Measurements from ENCODE around the gene TMEM273. TPM values are rescaled to one million over a fixed set of nuclear protein-coding genes. Genes with fewer than 3 reads are reported as not detected.

The TMEM273 gene
- total RNA-seq, 1 donor = not detected

- DNase-seq (ENCODE audit: insufficient read length, low spot score, missing footprints) = peak; percentile 81
- Histone ChIP-seq H2AFZ (ENCODE audit: low read length) (peak overlapping the region; percentile 64), H3K27ac (ENCODE audit: low read depth, low read length) (peak overlapping the region; percentile 98), H3K36me3 (ENCODE audit: insufficient read depth, low read length) (no peaks in the 10 kb centered on the region), H3K27me3 (ENCODE audit: insufficient read depth, low read length) (peaks cover 3% of the 10 kb centered on the region), H3K79me2 (ENCODE audit: insufficient read depth, low read length) (no peaks in the 10 kb centered on the region), H3K4me1 (ENCODE audit: insufficient read depth, low read length) (peaks cover 34% of the 10 kb centered on the region), H3K4me2 (ENCODE audit: insufficient read depth, low read length) (peak overlapping the region; percentile 71), H3K9me3 (ENCODE audit: low read depth, low read length) (no peaks in the 10 kb centered on the region), H4K20me1 (ENCODE audit: insufficient read depth, low read length) (no peaks in the 10 kb centered on the region), H3K4me3 (ENCODE audit: insufficient read depth, low read length) (peak overlapping the region; percentile 48)
- no peak for TF ChIP-seq CTCF (IDR thresholded peaks at IDR 0.05; ENCODE audit: extremely low read depth, low read depth, low read length)
Observed at GRCh38 chr10:49138361-49138891, 49.8 kb downstream of the TMEM273 start.

- Histone ChIP-seq H3K4me2 (ENCODE audit: insufficient read depth, low read length) (no peak overlapping the region), H3K27me3 (ENCODE audit: insufficient read depth, low read length) (peaks cover 6% of the 10 kb centered on the region), H3K4me1 (ENCODE audit: insufficient read depth, low read length) (peaks cover 34% of the 10 kb centered on the region), H4K20me1 (ENCODE audit: insufficient read depth, low read length) (no peaks in the 10 kb centered on the region), H3K27ac (ENCODE audit: low read depth, low read length) (no peak overlapping the region), H3K9me3 (ENCODE audit: low read depth, low read length) (no peaks in the 10 kb centered on the region), H3K36me3 (ENCODE audit: insufficient read depth, low read length) (no peaks in the 10 kb centered on the region), H3K4me3 (ENCODE audit: insufficient read depth, low read length) (no peak overlapping the region), H3K79me2 (ENCODE audit: insufficient read depth, low read length) (no peaks in the 10 kb centered on the region), H2AFZ (ENCODE audit: low read length) (no peak overlapping the region)
- no peak for TF ChIP-seq CTCF (IDR thresholded peaks at IDR 0.05; ENCODE audit: extremely low read depth, low read depth, low read length)
- no peak for DNase-seq (ENCODE audit: insufficient read length, low spot score, missing footprints)
Observed at GRCh38 chr10:49136525-49136924, 51.7 kb downstream of the TMEM273 start.

DNA sequence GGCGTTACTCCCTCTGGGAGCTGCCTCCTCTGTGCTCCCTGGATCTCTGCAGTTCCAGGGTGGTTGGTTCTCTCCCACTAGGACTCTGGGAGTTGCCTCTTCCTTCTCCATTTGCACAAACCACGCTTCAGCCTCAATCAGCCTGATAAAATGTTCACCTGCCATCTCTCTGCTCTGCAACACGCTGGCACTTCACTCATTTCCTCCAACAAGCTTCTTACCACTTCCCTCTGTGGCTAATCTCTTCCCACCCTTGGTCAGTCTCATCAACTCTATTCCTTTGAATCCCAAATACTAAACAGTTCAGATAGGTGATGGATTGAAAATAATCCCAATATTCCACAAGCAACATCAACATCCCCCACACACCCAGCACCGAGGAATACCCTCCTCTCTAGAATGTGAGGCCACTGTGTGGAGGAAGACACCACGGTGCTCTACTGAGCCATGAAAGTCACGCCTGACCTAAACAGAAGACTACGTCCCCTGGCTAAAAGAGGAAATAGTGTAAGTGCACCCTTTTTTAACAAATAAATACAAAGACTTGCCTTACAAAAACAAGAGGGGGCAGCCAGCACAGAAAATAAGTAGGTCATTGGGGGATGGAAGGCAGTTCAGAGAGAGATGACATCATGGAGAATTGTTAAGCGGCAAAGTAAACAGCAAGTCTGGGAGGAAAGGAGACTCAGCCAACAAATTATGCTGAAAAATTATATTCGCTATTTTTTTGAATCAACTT is 52.4 kb downstream of the TMEM273 start:
- no peaks in the 10 kb centered on the region for H3K79me2 ChIP-seq (ENCODE audit: insufficient read depth, low read length)
- H4K20me1 ChIP-seq (ENCODE audit: insufficient read depth, low read length) = no peaks in the 10 kb centered on the region
- no peaks in the 10 kb centered on the region for H3K36me3 ChIP-seq (ENCODE audit: insufficient read depth, low read length)
- H3K27me3 ChIP-seq (ENCODE audit: insufficient read depth, low read length) = peaks cover 6% of the 10 kb centered on the region
- peak overlapping the region; percentile 25 for H3K4me2 ChIP-seq (ENCODE audit: insufficient read depth, low read length)
- DNase-seq (ENCODE audit: insufficient read length, low spot score, missing footprints) = no peak
- no peak overlapping the region for H2AFZ ChIP-seq (ENCODE audit: low read length)
- no peak overlapping the region for H3K4me3 ChIP-seq (ENCODE audit: insufficient read depth, low read length)
- peaks cover 30% of the 10 kb centered on the region for H3K4me1 ChIP-seq (ENCODE audit: insufficient read depth, low read length)
- H3K9me3 ChIP-seq (ENCODE audit: low read depth, low read length) = no peaks in the 10 kb centered on the region
- no peak for TF ChIP-seq CTCF (IDR thresholded peaks at IDR 0.05; ENCODE audit: extremely low read depth, low read depth, low read length)
- no peak overlapping the region for H3K27ac ChIP-seq (ENCODE audit: low read depth, low read length)

DNA sequence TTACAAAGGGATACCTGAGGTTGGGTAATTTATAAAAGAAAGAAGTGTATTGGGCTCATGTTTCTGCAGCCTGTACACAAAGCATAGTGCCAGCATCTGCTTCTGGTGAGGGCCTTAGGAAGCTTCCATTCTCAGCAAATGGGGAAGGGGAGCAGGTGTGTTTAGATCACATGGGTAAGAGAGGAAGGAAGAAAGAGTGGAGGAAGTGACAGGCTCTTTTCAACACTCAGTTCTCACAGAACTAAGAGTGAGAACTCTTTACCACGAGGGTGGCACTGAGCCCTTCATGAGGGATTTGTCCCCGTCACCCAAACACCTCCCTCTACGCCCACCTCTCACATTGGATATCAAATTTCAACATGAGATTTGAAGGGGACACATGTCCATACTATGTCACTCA is 53.9 kb downstream of the TMEM273 start:
- Histone ChIP-seq H2AFZ (ENCODE audit: low read length) (no peak overlapping the region), H4K20me1 (ENCODE audit: insufficient read depth, low read length) (no peaks in the 10 kb centered on the region), H3K4me1 (ENCODE audit: insufficient read depth, low read length) (peaks cover 16% of the 10 kb centered on the region), H3K27ac (ENCODE audit: low read depth, low read length) (no peak overlapping the region), H3K36me3 (ENCODE audit: insufficient read depth, low read length) (no peaks in the 10 kb centered on the region), H3K79me2 (ENCODE audit: insufficient read depth, low read length) (no peaks in the 10 kb centered on the region), H3K4me3 (ENCODE audit: insufficient read depth, low read length) (no peak overlapping the region), H3K27me3 (ENCODE audit: insufficient read depth, low read length) (peaks cover 13% of the 10 kb centered on the region), H3K4me2 (ENCODE audit: insufficient read depth, low read length) (no peak overlapping the region), H3K9me3 (ENCODE audit: low read depth, low read length) (no peaks in the 10 kb centered on the region)
- DNase-seq (ENCODE audit: insufficient read length, low spot score, missing footprints) = no peak
- TF ChIP-seq CTCF (IDR thresholded peaks at IDR 0.05; ENCODE audit: extremely low read depth, low read depth, low read length) = no peak
